ENCODE data around the gene SFMBT2. TPM values are rescaled to one million over a fixed set of nuclear protein-coding genes. Genes with fewer than 3 reads are reported as not detected.

Gene SFMBT2
- total and polyA plus RNA-seq, 5 donors from 2014 or later, result 1.3 to 21.2 (median 1.6) TPM

DNA sequence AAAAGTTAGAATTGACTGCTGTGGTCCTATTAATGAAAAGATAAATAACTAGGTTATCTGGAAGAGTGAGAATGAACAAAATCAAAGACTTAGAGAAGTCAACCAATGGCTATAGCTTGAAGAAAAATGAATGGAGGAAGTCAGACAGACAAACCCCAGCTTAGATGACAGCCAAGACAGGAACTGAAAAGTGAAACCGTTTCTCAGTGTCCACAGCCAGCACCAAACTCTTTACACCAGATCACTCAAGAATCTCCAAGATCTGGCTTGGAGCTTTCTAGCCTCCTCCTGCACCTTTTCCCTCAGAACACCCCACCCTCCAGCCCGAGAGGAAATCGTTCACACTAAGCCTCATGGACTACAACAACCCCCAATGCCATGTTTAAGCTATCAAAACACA, 167.0 kb downstream of the SFMBT2 start:
- Histone ChIP-seq H3K4me3 (ENCODE audit: low read depth, low read length) (no peak overlapping the region), H3K27ac (ENCODE audit: insufficient read depth, low read length, poor library complexity, severe bottlenecking) (no peak overlapping the region), H3K27me3 (ENCODE audit: control insufficient read depth, insufficient read depth, low read length) (no peaks in the 10 kb centered on the region), H3K36me3 (ENCODE audit: control insufficient read depth, insufficient read depth, low read length) (peaks cover 3% of the 10 kb centered on the region), H3K9me3 (ENCODE audit: control insufficient read depth in 2 of 2, low read length in 2 of 2) (no peaks in the 10 kb centered on the region), H3K4me1 (ENCODE audit: control insufficient read depth, insufficient read depth, low read length, poor library complexity, severe bottlenecking) (no peaks in the 10 kb centered on the region)
- peaks cover 28% of the 10 kb centered on the region for H3K36me3 Mint-ChIP-seq
- H3K9me3 Mint-ChIP-seq, result no peaks in the 10 kb centered on the region
- DNase-seq (peak in 1 of 3 donors; percentile 69), ATAC-seq (ENCODE audit: low read depth in 2 of 2) (peak in 1 of 2 donors; percentile 63)
- no peaks in the 10 kb centered on the region for H3K27me3 Mint-ChIP-seq
- peak overlapping the region in 2 of 4 donors; percentile 25 to 39 for H3K4me3 Mint-ChIP-seq
- peak overlapping the region; percentile 34 to 84 (median 67) for H3K27ac Mint-ChIP-seq
- H3K4me1 Mint-ChIP-seq, result peaks cover 16 to 34% (median 26%) of the 10 kb centered on the region in 4 donors

DNA sequence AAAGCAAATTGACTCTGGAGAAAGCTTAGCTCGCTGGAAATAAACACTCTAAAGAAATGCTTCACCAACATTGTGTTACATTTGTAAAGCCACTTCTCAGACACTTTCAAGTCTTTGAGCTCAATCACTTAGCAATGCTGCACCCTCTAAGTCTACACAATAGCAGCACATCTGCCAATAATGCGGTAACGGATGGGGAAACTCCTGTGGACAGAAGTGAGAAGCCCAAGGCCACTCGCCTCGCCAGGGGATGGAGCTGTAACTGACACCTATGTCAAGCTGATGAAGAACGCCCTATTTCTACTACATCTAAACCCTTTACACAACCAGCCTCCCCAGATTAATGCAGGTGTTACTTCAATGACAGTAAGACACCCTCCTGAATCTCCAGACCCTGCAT, 167.7 kb downstream of the SFMBT2 start:
- no peak overlapping the region for H3K4me3 Mint-ChIP-seq
- Histone ChIP-seq H3K36me3 (ENCODE audit: control insufficient read depth, insufficient read depth, low read length) (peaks cover 3% of the 10 kb centered on the region), H3K4me3 (ENCODE audit: low read depth, low read length) (no peak overlapping the region), H3K4me1 (ENCODE audit: control insufficient read depth, insufficient read depth, low read length, poor library complexity, severe bottlenecking) (no peaks in the 10 kb centered on the region), H3K9me3 (ENCODE audit: control insufficient read depth in 2 of 2, low read length in 2 of 2) (no peaks in the 10 kb centered on the region), H3K27ac (ENCODE audit: insufficient read depth, low read length, poor library complexity, severe bottlenecking) (no peak overlapping the region), H3K27me3 (ENCODE audit: control insufficient read depth, insufficient read depth, low read length) (no peaks in the 10 kb centered on the region)
- H3K4me1 Mint-ChIP-seq, result peaks cover 16 to 35% (median 27%) of the 10 kb centered on the region in 4 donors
- H3K9me3 Mint-ChIP-seq, result no peaks in the 10 kb centered on the region
- no peak for ATAC-seq (ENCODE audit: low read depth in 2 of 2)
- H3K27ac Mint-ChIP-seq, result no peak overlapping the region
- no peaks in the 10 kb centered on the region for H3K27me3 Mint-ChIP-seq
- no peak for DNase-seq
- peaks cover 26% of the 10 kb centered on the region for H3K36me3 Mint-ChIP-seq

GRCh38 chr10:7239312-7239985, 171.4 kb downstream of the SFMBT2 start:
- H3K36me3 ChIP-seq (ENCODE audit: control insufficient read depth, insufficient read depth, low read length), result peaks cover 3% of the 10 kb centered on the region
- peaks cover 9 to 42% (median 29%) of the 10 kb centered on the region in 4 donors for H3K4me1 Mint-ChIP-seq

DNA sequence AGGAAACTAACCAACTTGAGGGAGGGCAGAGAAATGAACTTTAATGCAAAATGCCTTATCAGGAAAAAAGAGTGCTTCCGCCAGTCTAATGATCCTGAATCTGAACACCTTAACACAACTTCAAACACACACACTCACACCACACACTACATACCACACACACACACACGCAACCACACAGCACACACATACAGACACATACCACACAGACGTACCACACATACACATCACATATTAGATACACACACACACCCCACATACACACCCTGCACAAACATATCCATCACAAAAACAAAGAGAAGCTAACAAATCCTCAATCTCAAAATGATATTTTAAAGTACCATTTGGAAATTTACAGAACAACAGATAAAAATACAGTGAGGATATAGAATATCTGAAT, 175.5 kb downstream of the SFMBT2 start:
- H3K27me3 Mint-ChIP-seq, result no peaks in the 10 kb centered on the region
- H3K4me3 ChIP-seq (ENCODE audit: low read depth, low read length), result no peak overlapping the region
- DNase-seq (no peak), ATAC-seq (ENCODE audit: low read depth in 2 of 2) (no peak)
- peaks cover 0 to 7% (median 4%) of the 10 kb centered on the region in 7 donors for H3K9me3 Mint-ChIP-seq
- H3K4me1 ChIP-seq (ENCODE audit: control insufficient read depth, insufficient read depth, low read length, poor library complexity, severe bottlenecking), result no peaks in the 10 kb centered on the region
- peaks cover 2% of the 10 kb centered on the region for H3K36me3 ChIP-seq (ENCODE audit: control insufficient read depth, insufficient read depth, low read length)
- peak overlapping the region in 1 of 4 donors; percentile 46 for H3K4me3 Mint-ChIP-seq
- H3K27ac ChIP-seq (ENCODE audit: insufficient read depth, low read length, poor library complexity, severe bottlenecking), result no peak overlapping the region
- H3K27me3 ChIP-seq (ENCODE audit: control insufficient read depth, insufficient read depth, low read length), result no peaks in the 10 kb centered on the region
- H3K36me3 Mint-ChIP-seq, result peaks cover 30% of the 10 kb centered on the region
- peaks cover 5 to 32% (median 27%) of the 10 kb centered on the region in 4 donors for H3K4me1 Mint-ChIP-seq
- H3K9me3 ChIP-seq (ENCODE audit: control insufficient read depth in 2 of 2, low read length in 2 of 2), result no peaks in the 10 kb centered on the region
- peak overlapping the region in 1 of 3 donors; percentile 3 for H3K27ac Mint-ChIP-seq

More at GRCh38 chr10:7239312-7239985, 171.4 kb downstream of the SFMBT2 start:
- ATAC-seq (ENCODE audit: low read depth in 2 of 2) (no peak), DNase-seq (peak in 1 of 3 donors; percentile 65)
- H3K36me3 Mint-ChIP-seq, result peaks cover 47% of the 10 kb centered on the region
- Histone ChIP-seq H3K27ac (ENCODE audit: insufficient read depth, low read length, poor library complexity, severe bottlenecking) (no peak overlapping the region), H3K4me1 (ENCODE audit: control insufficient read depth, insufficient read depth, low read length, poor library complexity, severe bottlenecking) (no peaks in the 10 kb centered on the region), H3K4me3 (ENCODE audit: low read depth, low read length) (no peak overlapping the region), H3K9me3 (ENCODE audit: control insufficient read depth in 2 of 2, low read length in 2 of 2) (no peaks in the 10 kb centered on the region), H3K27me3 (ENCODE audit: control insufficient read depth, insufficient read depth, low read length) (no peaks in the 10 kb centered on the region)
- no peak overlapping the region for H3K4me3 Mint-ChIP-seq
- no peak overlapping the region for H3K27ac Mint-ChIP-seq
- H3K9me3 Mint-ChIP-seq, result peaks cover 0 to 7% (median 4%) of the 10 kb centered on the region in 7 donors
- H3K27me3 Mint-ChIP-seq, result no peaks in the 10 kb centered on the region

GRCh38 chr10:7234109-7234508, 176.7 kb downstream of the SFMBT2 start:
- DNase-seq (no peak), ATAC-seq (ENCODE audit: low read depth in 2 of 2) (no peak)
- Mint-ChIP-seq H3K4me3 (no peak overlapping the region), H3K27me3 (no peaks in the 10 kb centered on the region), H3K36me3 (peaks cover 32% of the 10 kb centered on the region), H3K27ac (peak overlapping the region in 1 of 3 donors; percentile 35), H3K9me3 (peaks cover 0 to 7% (median 4%) of the 10 kb centered on the region in 7 donors), H3K4me1 (peaks cover 5 to 23% (median 18%) of the 10 kb centered on the region in 4 donors)
- Histone ChIP-seq H3K9me3 (ENCODE audit: control insufficient read depth in 2 of 2, low read length in 2 of 2) (no peaks in the 10 kb centered on the region), H3K36me3 (ENCODE audit: control insufficient read depth, insufficient read depth, low read length) (peaks cover 2% of the 10 kb centered on the region), H3K27ac (ENCODE audit: insufficient read depth, low read length, poor library complexity, severe bottlenecking) (no peak overlapping the region), H3K27me3 (ENCODE audit: control insufficient read depth, insufficient read depth, low read length) (no peaks in the 10 kb centered on the region), H3K4me3 (ENCODE audit: low read depth, low read length) (no peak overlapping the region), H3K4me1 (ENCODE audit: control insufficient read depth, insufficient read depth, low read length, poor library complexity, severe bottlenecking) (no peaks in the 10 kb centered on the region)

DNA sequence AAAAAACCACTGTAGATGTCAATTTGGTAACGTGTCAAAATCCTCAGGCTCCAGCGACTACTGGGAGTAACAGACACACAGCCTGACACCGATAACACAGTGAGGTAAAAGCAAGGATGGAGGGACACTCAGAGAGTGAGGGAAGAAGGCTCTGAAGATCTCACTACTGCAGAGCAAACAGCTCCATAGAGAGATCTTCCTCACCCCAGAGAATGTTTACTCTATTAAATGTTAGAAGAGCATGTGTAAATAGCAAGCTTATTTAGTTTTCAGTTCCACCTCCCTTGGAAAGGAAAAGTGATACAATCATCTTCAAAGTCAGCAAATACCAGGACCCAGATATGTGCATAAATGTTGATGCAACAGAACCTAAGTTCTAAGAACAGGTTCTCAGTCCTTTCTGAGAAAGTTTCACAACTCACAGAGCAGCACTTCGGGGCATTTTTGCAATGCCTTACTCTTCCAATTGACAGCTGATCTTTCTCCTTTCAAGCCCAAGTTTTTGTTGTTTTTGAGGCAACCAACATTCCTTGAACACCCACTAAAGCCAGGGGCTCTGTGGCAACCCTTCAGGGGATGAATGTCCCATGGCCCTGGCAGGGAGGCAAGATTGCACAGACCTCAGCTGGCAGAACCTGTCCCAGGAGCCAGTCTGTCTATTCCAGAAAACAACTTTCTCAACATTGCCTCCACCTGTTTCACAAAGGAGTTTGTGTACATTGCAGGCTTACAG, 177.4 kb downstream of the SFMBT2 start:
- Mint-ChIP-seq H3K36me3 (peaks cover 32% of the 10 kb centered on the region), H3K9me3 (peaks cover 0 to 7% (median 4%) of the 10 kb centered on the region in 7 donors)
- H3K36me3 ChIP-seq (ENCODE audit: control insufficient read depth, insufficient read depth, low read length), result peaks cover 2% of the 10 kb centered on the region

DNA sequence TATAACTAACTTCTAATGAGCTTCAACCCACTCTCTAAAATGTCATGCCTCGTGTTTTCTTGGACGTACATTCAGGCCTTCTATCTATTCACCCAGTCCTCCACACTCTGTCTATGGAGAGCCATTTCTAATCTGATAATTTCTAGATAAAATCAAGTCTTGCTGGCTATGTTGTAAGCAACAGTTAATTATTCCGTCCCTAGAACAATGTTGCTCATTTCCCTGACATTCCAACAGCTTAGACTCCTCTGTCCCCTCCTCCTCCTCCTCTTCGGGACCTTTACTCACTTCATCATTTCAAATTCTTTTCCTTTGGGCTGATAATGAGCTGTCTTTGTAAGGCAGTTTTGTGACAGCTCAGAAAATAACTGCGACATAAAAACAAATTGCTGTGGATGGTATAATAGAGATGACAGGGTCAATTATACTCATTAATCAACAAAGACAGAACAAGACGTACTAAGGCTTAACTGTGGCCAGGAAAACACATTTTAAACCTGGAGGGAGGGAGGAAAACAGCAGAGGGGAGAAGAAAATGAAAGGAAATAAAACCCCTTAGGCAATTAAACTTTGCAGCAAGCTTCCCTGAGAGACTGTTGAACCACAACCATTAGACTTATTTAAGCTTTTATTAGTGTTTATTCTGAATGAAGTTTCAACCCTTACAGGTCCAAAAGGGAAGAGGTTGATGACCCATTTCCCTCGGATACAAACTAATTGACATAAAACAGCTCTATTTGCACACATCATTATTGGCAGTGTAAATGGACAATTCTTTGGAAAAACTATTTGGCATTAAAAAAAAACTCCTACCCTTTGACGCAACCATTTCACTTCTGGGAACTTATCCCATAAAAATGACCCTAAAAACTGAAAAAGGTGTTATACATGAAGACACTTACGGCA, 179.1 kb downstream of the SFMBT2 start:
- peaks cover 29% of the 10 kb centered on the region for H3K36me3 Mint-ChIP-seq
- no peak overlapping the region for H3K27ac Mint-ChIP-seq
- H3K4me1 Mint-ChIP-seq, result peaks cover 5 to 19% (median 13%) of the 10 kb centered on the region in 4 donors

More for the DNA sequence above, 177.4 kb downstream of the SFMBT2 start:
- no peaks in the 10 kb centered on the region for H3K4me1 ChIP-seq (ENCODE audit: control insufficient read depth, insufficient read depth, low read length, poor library complexity, severe bottlenecking)
- ATAC-seq (ENCODE audit: low read depth in 2 of 2) (peak; percentile 37 to 62), DNase-seq (peak in 1 of 3 donors; percentile 78)
- H3K27me3 ChIP-seq (ENCODE audit: control insufficient read depth, insufficient read depth, low read length), result no peaks in the 10 kb centered on the region
- H3K27ac ChIP-seq (ENCODE audit: insufficient read depth, low read length, poor library complexity, severe bottlenecking), result no peak overlapping the region
- Mint-ChIP-seq H3K27ac (peak overlapping the region in 2 of 3 donors; percentile 35 to 75), H3K27me3 (no peaks in the 10 kb centered on the region), H3K4me3 (no peak overlapping the region), H3K4me1 (peaks cover 5 to 19% (median 15%) of the 10 kb centered on the region in 4 donors)
- H3K4me3 ChIP-seq (ENCODE audit: low read depth, low read length), result no peak overlapping the region
- no peaks in the 10 kb centered on the region for H3K9me3 ChIP-seq (ENCODE audit: control insufficient read depth in 2 of 2, low read length in 2 of 2)

More for the DNA sequence above, 179.1 kb downstream of the SFMBT2 start:
- DNase-seq (no peak), ATAC-seq (ENCODE audit: low read depth in 2 of 2) (no peak)
- H3K9me3 Mint-ChIP-seq, result peaks cover 0 to 7% (median 4%) of the 10 kb centered on the region in 7 donors
- Histone ChIP-seq H3K27me3 (ENCODE audit: control insufficient read depth, insufficient read depth, low read length) (no peaks in the 10 kb centered on the region), H3K4me1 (ENCODE audit: control insufficient read depth, insufficient read depth, low read length, poor library complexity, severe bottlenecking) (no peaks in the 10 kb centered on the region), H3K27ac (ENCODE audit: insufficient read depth, low read length, poor library complexity, severe bottlenecking) (no peak overlapping the region), H3K36me3 (ENCODE audit: control insufficient read depth, insufficient read depth, low read length) (peaks cover 10% of the 10 kb centered on the region), H3K9me3 (ENCODE audit: control insufficient read depth in 2 of 2, low read length in 2 of 2) (no peaks in the 10 kb centered on the region), H3K4me3 (ENCODE audit: low read depth, low read length) (no peak overlapping the region)
- H3K4me3 Mint-ChIP-seq, result no peak overlapping the region
- H3K27me3 Mint-ChIP-seq, result no peaks in the 10 kb centered on the region
